ENCODE measurements around the gene ARHGEF11. TPM values are rescaled to one million over a fixed set of nuclear protein-coding genes. Genes with fewer than 3 reads are reported as not detected.
A peak's percentile ranks its signal among the peaks of the same experiment; 100 is the strongest.

ARHGEF11 gene
- total and polyA plus RNA-seq, 4 donors = 14.2 to 44.1 (median 31.9) TPM

DNA sequence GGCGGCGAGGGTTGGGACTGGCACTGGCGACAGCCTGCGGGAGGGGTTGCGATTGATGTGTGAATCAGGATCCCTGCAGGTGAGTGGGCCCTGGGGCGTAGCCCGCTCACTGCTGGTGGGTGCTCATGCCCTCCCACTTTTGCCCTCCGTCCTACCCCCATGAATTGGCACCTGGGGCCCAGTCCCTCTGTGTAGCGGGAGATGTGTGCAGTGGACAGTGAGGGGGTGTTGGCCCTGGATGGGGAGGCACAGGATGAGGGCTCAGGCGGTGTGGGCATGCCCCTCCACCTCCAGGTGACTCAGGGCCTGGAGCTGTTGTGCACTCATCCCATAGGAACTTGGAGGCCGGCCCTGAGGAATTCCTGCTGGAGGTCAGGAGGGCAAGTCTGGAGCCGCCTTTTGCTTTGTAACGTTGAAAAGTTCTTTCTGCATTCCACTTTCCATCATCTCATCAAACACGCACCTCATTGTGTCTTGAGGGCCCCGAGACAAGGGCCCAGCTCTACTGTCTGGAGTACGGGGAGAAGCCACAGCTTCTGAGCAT is 149.0 kb downstream of the ARHGEF11 start:
- Histone ChIP-seq H3K36me3 (ENCODE audit: control insufficient read depth in 4 of 4, insufficient read depth in 4 of 4, low read length in 4 of 4) (no peaks in the 10 kb centered on the region), H3K27me3 (ENCODE audit: control insufficient read depth in 3 of 3, insufficient read depth in 3 of 3, low read length in 2 of 3) (peaks cover 0 to 3% (median 0%) of the 10 kb centered on the region in 3 donors), H3K4me3 (no peak overlapping the region), H3K9ac (ENCODE audit: insufficient read depth in 1 of 2, low read length in 2 of 2) (no peak overlapping the region), H3K4me1 (ENCODE audit: control insufficient read depth in 5 of 5, insufficient read depth in 5 of 5, low read length in 5 of 5) (peaks cover 0 to 76% (median 26%) of the 10 kb centered on the region in 5 donors), H3K9me3 (ENCODE audit: control insufficient read depth in 4 of 4, insufficient read depth in 3 of 4, low read length in 3 of 4) (no peaks in the 10 kb centered on the region), H3K27ac (ENCODE audit: low read depth in 1 of 2, low read length in 1 of 2) (peak overlapping the region; percentile 71 to 92)
- TF ChIP-seq, protein P1, sequence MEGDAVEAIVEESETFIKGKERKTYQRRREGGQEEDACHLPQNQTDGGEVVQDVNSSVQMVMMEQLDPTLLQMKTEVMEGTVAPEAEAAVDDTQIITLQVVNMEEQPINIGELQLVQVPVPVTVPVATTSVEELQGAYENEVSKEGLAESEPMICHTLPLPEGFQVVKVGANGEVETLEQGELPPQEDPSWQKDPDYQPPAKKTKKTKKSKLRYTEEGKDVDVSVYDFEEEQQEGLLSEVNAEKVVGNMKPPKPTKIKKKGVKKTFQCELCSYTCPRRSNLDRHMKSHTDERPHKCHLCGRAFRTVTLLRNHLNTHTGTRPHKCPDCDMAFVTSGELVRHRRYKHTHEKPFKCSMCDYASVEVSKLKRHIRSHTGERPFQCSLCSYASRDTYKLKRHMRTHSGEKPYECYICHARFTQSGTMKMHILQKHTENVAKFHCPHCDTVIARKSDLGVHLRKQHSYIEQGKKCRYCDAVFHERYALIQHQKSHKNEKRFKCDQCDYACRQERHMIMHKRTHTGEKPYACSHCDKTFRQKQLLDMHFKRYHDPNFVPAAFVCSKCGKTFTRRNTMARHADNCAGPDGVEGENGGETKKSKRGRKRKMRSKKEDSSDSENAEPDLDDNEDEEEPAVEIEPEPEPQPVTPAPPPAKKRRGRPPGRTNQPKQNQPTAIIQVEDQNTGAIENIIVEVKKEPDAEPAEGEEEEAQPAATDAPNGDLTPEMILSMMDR (IDR thresholded peaks at IDR 0.05; ENCODE audit: control extremely low read depth, extremely low read depth) = no peak
- DNase-seq (no peak), ATAC-seq (ENCODE audit: insufficient read depth, low FRiP score) (peak; percentile 35)
- 80 to 86% methylated on average over 16 of the region's 16 CpGs for WGBS, 2 donors

DNA sequence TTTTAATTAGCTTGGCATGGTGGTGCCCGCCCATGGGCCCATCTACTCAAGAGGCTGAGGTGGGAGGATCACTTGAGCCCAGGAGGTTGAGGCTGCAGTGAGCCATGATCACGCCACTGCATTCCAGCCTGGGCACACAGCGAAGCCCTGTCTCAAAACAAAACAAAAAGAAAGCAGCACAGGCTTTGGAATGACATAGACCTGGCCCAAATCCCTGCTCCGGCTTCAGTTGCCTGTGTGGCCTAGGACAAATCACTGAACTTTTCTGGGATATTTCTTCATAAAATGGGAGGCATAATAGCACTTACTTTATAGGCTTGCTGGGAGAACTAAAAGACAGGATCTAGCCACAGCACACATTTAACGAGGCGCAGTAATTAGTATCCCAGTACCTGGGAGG is 149.6 kb downstream of the ARHGEF11 start:
- Histone ChIP-seq H3K4me3 (no peak overlapping the region), H3K27ac (ENCODE audit: low read depth in 1 of 2, low read length in 1 of 2) (peak overlapping the region; percentile 71 to 92), H3K36me3 (ENCODE audit: control insufficient read depth in 4 of 4, insufficient read depth in 4 of 4, low read length in 4 of 4) (no peaks in the 10 kb centered on the region), H3K9ac (ENCODE audit: insufficient read depth in 1 of 2, low read length in 2 of 2) (no peak overlapping the region), H3K9me3 (ENCODE audit: control insufficient read depth in 4 of 4, insufficient read depth in 3 of 4, low read length in 3 of 4) (no peaks in the 10 kb centered on the region), H3K27me3 (ENCODE audit: control insufficient read depth in 3 of 3, insufficient read depth in 3 of 3, low read length in 2 of 3) (peaks cover 0 to 8% (median 0%) of the 10 kb centered on the region in 3 donors), H3K4me1 (ENCODE audit: control insufficient read depth in 5 of 5, insufficient read depth in 5 of 5, low read length in 5 of 5) (peaks cover 0 to 70% (median 21%) of the 10 kb centered on the region in 5 donors)
- DNase-seq = no peak
- TF ChIP-seq, protein P1 (IDR thresholded peaks at IDR 0.05; ENCODE audit: control extremely low read depth, extremely low read depth) = no peak
- WGBS, 2 donors = 84 to 89% methylated on average over 6 of the region's 6 CpGs
- ATAC-seq (ENCODE audit: insufficient read depth, low FRiP score) = no peak

DNA sequence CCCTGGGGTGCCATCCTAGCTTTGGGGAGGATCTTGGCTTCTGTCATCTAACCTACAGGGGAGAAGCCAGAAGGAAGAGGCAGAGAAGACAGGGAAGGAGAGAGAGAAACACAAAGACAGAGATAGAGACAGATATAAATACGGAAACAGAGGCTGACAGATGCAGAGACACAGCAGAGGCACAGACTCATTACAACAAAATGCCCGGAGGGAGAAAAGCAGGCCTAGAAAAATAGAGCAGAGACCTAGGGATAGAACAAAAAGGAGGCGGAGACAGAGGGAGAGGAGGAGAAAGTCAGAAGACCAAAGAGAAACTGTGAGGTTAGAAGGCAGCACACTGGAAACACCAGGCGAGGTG is 150.1 kb downstream of the ARHGEF11 start:
- no peaks in the 10 kb centered on the region for H3K9me3 ChIP-seq (ENCODE audit: control insufficient read depth in 4 of 4, insufficient read depth in 3 of 4, low read length in 3 of 4)
- peaks cover 0 to 65% (median 16%) of the 10 kb centered on the region in 5 donors for H3K4me1 ChIP-seq (ENCODE audit: control insufficient read depth in 5 of 5, insufficient read depth in 5 of 5, low read length in 5 of 5)

More for the DNA sequence above, 150.1 kb downstream of the ARHGEF11 start:
- Histone ChIP-seq H3K9ac (ENCODE audit: insufficient read depth in 1 of 2, low read length in 2 of 2) (peak overlapping the region in 1 of 2 donors; percentile 10), H3K27ac (ENCODE audit: low read depth in 1 of 2, low read length in 1 of 2) (peak overlapping the region; percentile 71 to 92), H3K4me3 (no peak overlapping the region), H3K27me3 (ENCODE audit: control insufficient read depth in 3 of 3, insufficient read depth in 3 of 3, low read length in 2 of 3) (peaks cover 0 to 8% (median 0%) of the 10 kb centered on the region in 3 donors), H3K36me3 (ENCODE audit: control insufficient read depth in 4 of 4, insufficient read depth in 4 of 4, low read length in 4 of 4) (no peaks in the 10 kb centered on the region)
- DNase-seq (no peak), ATAC-seq (ENCODE audit: insufficient read depth, low FRiP score) (no peak)
- 67 to 86% methylated on average over 4 of the region's 4 CpGs for WGBS, 2 donors
- TF ChIP-seq, protein P1 (IDR thresholded peaks at IDR 0.05; ENCODE audit: control extremely low read depth, extremely low read depth) = no peak

Measured in lung (tissue), 12 donors.